DMS53 treated with DMSO at 0.1 percent for 48 hours (cell line): ENCODE results near the gene TBC1D17.

Source experiments
- DNase-seq: peaks from one replicate; lab custom pipeline; 2025; ENCODE audit not compliant: unreplicated experiment; lab: John Stamatoyannopoulos, UW

The TBC1D17 gene

DNA sequence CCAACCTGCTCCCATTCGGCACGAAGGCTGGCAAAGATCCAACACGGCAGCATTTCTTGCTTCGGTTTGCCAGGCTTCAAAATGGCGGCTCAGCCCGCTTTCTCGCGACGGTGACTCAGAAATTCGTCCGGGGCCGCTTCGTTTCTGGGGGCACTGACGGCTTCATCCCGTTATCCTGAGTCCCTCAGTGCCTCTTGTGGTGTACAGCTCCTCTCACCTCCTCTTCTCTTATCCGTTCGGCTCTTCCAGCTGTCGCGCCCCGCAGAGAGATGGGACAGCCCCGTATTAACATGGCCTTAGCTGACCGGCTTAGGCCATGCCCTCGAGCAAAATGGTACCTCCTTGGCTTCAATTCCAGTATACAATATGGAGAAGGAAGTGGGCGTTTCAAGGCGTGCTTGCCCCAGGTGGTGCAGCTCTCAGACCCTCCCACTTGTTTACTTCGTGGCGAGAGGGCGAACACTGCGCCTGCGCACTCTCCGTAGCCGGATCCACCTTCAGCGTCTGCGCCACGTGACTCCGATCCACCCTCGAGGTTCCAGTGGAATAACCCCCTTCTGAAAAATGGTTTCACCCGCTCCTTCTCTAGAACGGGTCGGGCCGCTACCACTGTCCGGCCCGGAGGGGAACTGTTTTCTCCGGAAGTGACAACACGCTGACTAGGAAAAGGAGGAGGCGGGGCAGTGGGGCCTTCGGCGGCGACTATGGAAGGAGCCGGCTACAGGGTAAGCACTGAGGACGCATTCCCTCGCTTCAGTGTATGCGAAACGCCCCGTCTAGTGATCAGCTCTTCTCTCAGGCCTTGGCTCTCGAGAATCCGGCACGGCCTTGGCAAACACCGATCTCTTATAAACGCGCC is at the start of gene TBC1D17, which contains the start of gene AKT1S1:
TSS of gene TBC1D17 (plus strand) at position 683 of the 859 bp plus-strand sequence. CDS start at position 705, 22 bp downstream.
TSS of gene AKT1S1 (minus strand) at position 336 of the 859 bp plus-strand sequence. CDS start 4,060 bp downstream, outside the sequence.
- DNase-seq: peak; percentile 97

DNA sequence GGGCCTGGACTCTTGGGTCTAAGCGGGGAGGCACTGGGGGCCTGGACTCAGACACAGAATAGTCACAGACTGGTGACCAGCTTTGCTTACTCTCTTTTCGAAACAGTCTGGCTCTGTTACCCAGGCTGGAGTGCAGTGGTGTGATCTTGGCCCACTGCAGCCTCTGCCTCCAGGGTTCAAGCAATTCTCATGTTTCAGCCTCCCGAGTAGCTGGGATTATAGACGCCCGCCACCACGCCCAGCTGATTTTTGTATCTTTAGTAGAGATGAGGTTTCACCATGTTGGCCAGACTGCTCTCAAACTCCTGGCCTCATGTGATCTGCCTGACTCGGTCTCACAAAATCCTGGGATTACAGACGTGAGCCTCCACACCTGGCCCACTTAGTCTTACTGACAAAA is 48.3 kb upstream of the TBC1D17 start:
- DNase-seq: no peak

DNA sequence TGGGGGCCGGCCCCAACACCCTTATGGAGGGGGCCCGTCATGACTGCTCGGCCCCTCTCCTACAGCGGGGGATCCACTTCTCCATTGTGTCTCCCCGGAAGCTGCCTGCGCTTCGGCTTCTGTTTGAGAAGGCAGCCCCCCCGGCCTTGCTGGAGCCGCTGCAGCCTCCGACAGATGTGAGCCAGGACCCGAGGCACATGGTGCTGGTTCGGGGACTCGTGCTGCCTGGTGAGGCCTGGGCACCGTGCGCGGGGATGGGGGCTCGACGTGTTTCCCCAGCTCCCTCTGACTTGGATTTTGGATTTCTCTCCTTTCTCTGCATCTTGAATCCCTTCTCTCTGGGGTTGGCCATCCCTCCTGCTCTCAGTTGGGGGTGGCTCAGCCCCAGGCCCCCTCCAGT is 47.8 kb upstream of the TBC1D17 start:
- DNase-seq: no peak

DNA sequence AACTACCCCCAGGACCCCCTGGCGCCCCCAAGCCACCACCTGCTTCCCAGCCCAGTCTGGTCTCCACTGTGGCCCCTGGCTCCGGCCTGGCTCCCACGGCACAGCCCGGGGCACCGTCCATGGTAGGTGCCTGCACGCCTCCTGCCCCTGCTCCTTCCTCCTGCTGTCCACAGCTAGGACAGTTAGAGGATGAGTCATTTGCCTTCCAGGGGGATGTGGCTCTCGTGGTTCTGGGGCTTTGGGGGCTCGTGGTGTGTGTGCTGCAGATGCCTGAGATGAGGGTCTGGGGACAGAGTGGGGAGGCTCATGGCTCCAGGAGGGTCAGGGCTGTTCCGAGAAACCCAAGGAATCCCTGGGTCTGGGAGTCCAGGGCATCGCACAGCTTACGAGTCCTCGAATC is 46.7 kb upstream of the TBC1D17 start:
- no peak for DNase-seq

DNA sequence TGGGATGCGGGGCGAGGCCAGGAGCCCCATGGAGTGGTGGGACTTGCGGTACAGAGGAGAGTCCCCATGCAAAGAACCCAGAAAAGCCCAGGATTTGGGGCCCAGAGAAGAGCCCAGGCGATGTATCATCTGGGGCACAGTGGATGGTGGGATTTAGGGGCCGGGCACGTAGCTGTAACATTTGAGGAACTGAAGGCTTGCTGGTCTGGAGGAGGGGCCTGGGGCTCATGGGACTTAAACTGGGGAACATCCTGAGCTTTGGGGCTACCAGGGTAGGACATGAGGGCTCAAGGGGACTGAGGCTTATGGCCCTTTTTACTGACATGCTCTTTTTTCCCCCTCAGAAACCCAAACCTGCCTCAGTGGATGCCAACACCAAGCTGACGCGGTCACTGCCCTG is 45.9 kb upstream of the TBC1D17 start:
- no peak for DNase-seq

DNA sequence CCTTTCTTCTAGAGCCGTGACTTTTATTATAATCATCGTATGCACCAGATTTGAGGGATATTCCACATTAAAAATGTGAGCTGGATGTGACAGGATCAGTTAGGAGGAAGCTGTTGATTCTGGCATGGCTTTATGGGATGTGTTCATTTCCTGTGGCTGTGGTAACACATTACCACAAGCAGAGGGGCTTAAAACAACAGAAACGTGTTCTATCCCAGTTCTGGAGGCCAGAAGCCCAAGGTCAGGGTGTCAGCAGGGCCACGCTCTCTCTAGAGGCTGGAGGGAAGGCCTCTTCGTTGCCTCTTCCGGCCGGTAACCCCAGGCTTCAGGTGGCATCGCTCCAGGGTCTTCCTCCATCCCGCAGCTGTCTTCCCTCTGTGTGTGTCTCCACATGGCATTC is 44.9 kb upstream of the TBC1D17 start:
- DNase-seq: no peak

DNA sequence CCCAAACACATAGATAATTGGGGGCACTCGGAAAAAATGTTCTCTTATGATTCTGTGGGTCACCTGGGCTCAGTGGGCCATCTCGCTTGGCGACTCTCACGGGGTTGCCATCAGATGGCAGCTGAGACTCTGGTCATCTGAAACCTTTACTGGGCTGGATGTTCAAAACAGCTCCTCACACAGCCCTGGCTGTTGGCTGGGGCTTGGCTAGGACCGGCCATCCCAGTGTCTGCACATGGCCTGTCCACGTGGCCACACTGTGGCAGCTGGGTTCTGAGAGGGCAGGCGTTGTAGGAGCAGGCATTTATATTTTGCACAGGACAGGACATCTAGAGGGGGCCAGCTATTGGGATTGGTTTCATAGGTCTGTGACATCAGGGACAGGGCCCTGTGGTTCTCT is 43.9 kb upstream of the TBC1D17 start:
- DNase-seq: no peak

DNA sequence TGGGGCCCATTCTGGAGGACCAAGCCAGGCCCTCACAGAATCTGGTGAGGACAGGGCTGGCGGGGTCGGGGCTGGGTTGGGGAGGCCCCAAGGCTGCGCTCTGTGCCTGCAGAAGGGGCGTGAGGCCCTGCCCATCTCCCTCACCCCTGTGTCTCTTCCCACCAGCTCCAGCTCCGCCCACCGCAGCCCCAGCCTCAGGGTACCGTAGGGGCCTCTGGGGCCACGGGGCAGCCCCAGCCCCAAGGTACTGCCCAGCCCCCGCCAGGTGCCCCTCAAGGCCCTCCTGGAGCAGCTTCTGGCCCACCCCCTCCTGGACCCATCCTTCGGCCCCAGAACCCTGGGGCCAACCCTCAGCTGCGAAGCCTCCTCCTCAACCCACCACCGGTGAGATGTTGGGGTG is 41.9 kb upstream of the TBC1D17 start:
- no peak for DNase-seq

DNA sequence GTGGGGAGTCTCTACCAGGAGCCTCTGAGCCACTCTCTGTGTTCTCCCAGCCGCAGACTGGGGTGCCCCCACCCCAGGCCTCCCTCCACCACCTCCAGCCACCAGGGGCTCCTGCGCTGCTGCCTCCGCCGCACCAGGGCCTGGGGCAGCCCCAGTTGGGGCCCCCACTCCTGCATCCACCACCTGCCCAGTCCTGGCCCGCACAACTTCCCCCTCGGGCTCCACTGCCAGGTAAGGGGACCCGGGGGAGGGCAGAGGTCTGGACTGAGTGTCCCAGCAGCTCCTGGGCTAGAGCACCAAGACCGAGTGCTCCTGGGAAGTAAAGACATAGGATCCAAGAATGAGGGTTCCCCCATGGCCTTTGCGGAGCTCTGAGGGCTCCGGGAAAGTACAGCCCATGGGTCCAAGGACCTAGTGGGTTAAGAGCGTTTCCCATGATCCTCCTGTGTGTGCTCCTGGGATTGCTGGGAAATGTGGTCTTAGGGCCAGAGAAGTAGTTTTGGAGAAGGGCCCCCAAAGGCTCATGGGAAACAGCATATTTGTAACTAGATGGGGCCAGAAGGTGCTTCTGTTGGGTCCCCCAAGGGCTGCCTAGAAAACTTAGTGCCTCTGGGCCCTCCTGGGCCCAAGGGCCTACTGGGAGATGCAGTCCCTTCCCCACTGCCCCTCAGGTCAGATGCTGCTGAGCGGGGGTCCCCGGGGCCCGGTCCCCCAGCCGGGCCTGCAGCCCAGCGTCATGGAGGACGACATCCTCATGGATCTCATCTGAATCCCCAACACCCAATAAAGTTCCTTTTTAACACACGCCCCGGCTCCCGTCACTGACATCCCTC is 41.1 kb upstream of the TBC1D17 start:
- no peak for DNase-seq

DNA sequence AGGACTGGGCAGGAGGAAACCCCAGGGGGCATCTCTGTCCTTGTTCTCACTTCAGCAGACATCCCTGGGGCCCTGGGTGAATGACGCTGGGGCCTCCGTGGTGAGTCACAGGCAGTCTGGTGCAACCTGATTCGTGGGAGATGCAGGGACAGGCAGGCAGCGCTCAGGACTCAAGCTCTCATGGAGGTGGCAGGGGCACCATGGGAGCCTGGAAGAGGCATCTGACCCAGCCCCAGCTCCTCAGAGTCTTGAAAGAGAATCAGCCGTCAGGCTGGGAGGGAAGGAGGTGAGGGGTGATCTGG is 40.5 kb upstream of the TBC1D17 start:
- DNase-seq: no peak

DNA sequence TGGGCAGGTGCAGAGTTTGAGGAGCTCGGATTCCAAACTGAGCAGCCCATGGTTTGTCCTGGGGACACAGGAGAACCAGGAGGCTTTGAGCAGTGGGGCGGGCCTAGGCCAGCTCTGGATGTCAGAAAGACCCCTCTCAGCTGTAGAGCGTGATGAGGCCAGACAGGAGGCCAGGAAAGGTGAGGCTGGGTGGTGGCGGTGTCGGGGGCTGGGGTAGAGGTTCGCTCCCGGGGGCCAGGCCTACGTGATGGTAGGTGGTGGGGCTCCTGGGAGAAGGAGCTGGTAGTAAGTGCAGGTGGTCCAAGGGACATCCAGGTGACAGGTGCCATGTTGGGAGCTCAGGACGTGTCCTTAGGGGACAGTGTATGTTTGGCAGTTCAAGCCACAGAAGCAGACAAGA is 40.1 kb upstream of the TBC1D17 start:
- DNase-seq: no peak

DNA sequence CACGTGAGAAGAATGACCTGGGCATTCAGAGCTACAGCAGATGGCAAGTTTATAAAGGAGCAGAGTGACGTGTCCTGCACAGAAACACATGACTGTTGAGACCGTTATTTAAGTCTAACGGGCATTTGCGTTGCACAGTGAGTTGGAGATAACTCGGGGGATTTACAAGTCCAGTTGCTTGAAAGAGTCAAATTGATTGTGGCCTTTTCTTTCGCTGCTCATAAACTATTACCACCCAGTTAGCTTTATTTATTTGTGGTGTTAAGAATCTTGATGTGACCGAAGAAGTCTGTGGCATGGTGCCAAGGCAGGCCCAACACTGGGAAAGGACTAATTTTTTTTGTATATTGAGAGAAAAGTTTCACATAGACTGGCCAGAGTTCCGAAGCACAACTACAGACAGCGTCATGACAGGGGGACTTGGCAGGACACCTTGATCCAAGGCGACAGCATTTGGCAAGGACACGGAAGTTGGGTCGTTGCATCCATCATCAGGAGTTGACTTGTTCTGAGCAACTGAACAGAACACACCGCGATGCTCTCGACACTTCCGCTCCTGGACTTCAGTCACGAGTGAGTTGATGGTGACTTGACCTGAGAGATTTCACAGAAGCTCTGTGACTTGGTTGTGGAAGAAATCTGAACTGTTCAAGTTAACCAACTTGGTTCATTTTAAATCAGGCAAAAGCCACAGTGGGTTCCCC is 38.5 kb upstream of the TBC1D17 start:
- no peak for DNase-seq

DNA sequence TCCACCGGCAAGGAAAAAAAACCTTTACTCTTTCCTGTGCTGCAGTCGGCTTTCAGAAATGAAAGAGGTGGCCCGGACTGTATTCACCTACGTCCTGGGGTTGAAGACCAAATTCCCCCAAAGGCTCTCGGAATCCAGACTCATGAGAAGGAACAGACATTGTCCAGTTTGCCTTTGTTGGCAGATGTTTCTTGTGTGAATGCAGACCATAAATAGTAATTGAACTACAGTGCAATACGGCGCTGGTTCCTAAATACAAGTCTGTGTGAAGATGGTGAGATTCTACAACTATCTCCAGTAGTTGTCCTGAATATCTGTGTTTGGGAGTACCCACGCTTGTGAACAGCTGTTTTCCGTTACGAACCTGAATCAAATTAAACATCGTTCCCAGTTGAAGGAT is 37.8 kb upstream of the TBC1D17 start:
- no peak for DNase-seq

DNA sequence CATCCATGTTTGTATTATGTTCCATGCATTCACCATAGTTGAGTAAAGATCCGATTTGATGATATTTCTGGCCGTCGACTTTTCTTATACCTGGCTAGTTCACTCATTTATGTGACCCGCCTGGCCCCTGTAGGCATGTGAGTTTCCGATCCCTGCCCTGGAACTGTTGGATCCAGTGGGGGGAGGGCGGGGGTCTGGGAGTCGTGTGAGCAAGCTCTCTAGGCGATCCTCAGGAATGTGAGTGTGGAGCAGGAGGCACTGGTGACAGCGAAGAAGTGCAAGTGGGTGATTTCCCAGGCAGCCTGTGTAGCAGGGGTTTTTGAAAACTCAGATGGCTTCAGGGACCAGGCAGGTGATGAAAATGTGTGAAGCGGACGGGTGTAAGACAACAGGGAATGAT is 37.2 kb upstream of the TBC1D17 start:
- no peak for DNase-seq

DNA sequence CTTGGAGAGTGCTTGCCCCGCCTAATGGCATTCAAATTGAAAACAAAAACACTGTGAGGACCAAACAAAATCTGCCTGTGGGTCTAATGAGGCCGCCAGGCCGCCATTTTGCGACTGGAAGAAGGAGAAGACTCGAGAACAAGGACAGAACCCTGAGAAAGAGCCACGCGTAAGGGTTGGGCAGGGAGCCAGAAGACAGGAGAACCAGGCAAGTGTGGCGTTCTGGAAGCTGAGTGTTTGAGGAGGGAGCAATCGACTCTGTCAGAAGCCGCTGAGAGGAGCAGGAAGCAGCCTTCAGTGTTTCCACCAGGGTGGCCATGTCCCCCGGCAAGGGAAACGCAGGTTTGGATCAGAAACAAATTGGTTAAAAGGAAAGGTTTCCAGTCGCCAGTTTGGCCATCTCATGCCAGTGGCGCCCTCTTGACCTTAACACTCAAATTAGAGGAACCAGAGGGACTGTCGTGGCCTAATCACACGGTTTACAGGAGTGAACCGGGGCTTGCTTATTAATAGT is 36.7 kb upstream of the TBC1D17 start:
- no peak for DNase-seq

DNA sequence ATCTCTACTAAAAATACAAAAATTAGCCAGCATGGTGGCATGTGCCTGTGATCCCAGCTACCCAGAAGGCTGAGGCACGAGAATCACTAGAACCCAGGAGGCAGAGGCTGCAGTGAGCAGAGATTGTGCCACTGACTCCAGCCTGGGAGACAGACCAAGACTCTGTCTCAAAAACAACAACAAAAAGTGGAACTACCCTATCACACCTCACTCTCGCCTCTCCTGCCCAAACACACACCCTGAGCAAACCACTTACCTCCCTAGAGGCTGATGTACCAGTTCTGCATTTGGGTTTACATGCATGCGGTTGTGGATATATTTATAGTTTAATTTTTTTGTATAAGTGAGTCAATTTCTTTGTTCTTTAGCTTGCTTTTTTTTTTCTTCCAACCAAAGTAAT is 34.2 kb upstream of the TBC1D17 start:
- no peak for DNase-seq

DNA sequence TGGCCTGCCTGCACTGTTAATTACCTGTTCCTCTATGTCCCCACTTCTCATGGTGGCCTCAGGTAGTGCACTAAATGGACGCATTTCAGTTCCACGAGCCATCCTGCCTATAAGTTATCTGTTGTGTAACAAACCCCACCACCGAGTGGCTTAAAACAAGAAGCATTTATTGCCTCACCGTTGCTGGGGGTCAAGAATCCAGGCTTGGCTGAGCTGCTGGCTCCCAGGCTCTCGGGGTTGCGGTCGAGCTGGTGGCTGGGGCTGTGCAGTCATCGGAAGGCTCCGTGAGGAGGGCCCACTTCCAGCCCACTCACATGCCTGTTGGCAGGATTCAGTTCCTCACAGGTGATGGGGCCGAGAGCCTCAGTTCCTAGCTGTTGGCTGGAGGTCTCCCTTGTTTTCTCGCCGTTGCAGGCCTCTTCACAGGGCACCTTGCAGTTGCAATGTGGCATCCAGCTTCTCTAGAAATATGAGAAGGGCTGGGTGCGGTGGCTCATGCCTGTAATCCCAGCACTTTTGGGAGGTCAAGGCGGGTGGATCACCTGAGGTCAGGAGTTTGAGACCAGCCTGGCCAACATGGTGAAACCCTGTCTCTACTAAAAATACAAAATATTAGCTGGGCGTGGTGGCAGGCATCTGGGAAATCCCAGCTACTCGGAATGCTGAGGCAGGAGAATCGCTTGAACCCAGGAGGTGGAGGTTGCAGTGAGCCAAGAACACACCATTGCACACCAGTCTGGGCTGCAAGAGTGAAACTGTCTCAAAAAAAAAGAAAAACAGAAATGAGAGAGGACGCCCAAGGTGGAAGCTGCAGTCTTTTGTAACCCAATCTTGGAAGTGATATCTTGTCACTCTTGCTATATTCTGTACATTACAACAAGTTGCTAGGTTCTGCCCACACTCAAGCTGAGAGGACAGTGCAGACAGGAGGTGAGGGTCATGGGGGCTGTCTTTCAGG is 33.1 kb upstream of the TBC1D17 start:
- DNase-seq: no peak

DNA sequence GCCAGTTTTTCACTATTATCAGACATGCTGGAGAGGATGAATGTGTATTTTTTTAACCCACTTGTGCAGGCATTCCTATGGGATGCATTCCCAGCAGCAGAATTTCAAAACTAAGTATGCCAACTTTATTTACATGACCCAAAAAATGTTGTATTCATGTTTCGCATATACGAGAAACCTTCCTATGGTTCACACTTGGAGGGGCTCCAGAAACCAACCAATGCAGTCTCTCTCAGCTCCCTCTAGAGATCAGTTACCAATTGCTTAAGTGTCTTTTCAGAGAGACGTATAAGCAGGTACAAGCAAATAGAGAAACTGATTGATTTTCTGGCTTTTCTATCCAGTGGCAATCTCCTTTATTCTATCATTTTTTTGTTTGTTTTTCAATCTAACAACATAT is 32.1 kb upstream of the TBC1D17 start:
- no peak for DNase-seq

DNA sequence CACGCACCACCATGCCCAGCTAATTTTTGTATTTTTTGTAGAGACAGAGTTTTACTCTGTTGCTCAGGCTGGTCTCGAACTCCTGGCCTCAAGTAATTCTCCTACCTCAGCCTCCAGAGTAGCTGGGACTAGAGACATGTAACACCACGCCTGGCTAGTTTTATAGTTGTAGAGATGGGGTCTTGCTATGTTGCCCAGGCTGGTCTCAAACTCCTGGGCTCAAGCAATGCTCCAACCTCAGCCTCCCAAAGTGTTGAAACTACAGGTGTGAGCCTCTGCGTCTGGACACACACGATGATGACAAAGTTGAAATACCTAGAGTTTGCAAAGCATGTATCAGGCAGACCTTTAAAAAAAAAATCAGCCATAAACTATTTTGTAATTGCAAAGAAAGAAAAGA is 31.1 kb upstream of the TBC1D17 start:
- no peak for DNase-seq
